ENCODE measurements around the gene PAFAH1B1.

Gene PAFAH1B1

GRCh38 chr17:2722611-2723010 is 129.2 kb downstream of the PAFAH1B1 start:
- DNase-seq (ENCODE audit: low read depth) = no peak

GRCh38 chr17:2723505-2723996 is 130.1 kb downstream of the PAFAH1B1 start:
- no peak for DNase-seq (ENCODE audit: low read depth)

- DNase-seq (ENCODE audit: low read depth) = no peak
Observed at GRCh38 chr17:2723997-2724783, 130.7 kb downstream of the PAFAH1B1 start.

- peak; percentile 21 for DNase-seq (ENCODE audit: low read depth)
Observed at GRCh38 chr17:2724784-2725164, 131.3 kb downstream of the PAFAH1B1 start.

GRCh38 chr17:2730764-2731353 is 137.4 kb downstream of the PAFAH1B1 start:
- DNase-seq (ENCODE audit: low read depth) = no peak

- no peak for DNase-seq (ENCODE audit: low read depth)
Observed at GRCh38 chr17:2731807-2732206, 138.4 kb downstream of the PAFAH1B1 start.

GRCh38 chr17:2734939-2735338 is 141.5 kb downstream of the PAFAH1B1 start:
- no peak for DNase-seq (ENCODE audit: low read depth)
